GM12873 (cell line): ENCODE data around the gene DCDC2B.

Source experiments
- TF ChIP-seq, protein P1 (sequence below): IDR thresholded peaks from 2 replicates; pipeline ENCODE4 v1.5.1; 2012; ENCODE audit warnings: low read depth, mild to moderate bottlenecking, moderate library complexity, low read length, control low read depth; ENCODE audit not compliant: insufficient read depth; ENCODE audit errors: missing control alignments

Gene DCDC2B

DNA sequence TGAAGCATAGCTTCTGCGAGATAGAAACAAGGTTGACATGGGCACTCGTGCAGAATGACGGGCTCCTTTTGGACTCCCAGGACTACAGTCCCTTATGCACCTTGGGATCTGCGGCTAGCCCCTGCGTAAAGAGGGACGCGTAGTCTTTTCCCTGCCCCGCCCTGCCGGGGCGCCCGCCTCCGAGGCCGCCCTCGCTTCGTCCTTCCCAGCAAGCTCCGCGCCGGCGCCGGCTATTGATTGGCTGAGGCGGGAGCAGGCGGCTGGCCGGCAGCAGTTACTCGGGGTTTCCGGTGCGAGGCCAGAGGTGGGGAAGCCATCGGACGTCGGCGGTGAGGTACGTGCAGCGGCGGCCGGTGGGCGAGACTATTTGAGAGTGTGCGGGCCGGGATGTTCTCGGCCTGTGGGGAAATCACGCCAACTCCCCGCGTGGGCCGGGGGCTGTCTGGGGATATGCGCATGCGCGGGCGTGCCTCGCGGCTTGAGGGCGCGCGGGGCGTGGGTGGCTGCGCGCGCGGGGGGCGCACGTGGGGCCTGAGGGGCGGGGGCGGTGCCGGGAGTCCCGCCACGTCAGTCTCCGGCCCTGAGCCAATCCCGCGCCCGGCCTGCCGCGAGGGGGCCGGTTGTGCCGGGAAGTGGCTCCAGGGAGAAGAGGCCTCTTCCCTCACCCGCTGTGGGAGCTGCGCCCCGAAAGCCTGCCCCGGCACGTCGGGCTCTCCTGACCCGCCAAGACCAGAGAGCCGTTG lies 29.3 kb upstream of the DCDC2B start, which contains the start of gene TXLNA:
Gene TXLNA (plus strand): TSS at position 233 of the 743 bp plus-strand sequence. CDS start 671 bp downstream, outside the sequence.
- TF ChIP-seq, protein P1, sequence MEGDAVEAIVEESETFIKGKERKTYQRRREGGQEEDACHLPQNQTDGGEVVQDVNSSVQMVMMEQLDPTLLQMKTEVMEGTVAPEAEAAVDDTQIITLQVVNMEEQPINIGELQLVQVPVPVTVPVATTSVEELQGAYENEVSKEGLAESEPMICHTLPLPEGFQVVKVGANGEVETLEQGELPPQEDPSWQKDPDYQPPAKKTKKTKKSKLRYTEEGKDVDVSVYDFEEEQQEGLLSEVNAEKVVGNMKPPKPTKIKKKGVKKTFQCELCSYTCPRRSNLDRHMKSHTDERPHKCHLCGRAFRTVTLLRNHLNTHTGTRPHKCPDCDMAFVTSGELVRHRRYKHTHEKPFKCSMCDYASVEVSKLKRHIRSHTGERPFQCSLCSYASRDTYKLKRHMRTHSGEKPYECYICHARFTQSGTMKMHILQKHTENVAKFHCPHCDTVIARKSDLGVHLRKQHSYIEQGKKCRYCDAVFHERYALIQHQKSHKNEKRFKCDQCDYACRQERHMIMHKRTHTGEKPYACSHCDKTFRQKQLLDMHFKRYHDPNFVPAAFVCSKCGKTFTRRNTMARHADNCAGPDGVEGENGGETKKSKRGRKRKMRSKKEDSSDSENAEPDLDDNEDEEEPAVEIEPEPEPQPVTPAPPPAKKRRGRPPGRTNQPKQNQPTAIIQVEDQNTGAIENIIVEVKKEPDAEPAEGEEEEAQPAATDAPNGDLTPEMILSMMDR: no peak

DNA sequence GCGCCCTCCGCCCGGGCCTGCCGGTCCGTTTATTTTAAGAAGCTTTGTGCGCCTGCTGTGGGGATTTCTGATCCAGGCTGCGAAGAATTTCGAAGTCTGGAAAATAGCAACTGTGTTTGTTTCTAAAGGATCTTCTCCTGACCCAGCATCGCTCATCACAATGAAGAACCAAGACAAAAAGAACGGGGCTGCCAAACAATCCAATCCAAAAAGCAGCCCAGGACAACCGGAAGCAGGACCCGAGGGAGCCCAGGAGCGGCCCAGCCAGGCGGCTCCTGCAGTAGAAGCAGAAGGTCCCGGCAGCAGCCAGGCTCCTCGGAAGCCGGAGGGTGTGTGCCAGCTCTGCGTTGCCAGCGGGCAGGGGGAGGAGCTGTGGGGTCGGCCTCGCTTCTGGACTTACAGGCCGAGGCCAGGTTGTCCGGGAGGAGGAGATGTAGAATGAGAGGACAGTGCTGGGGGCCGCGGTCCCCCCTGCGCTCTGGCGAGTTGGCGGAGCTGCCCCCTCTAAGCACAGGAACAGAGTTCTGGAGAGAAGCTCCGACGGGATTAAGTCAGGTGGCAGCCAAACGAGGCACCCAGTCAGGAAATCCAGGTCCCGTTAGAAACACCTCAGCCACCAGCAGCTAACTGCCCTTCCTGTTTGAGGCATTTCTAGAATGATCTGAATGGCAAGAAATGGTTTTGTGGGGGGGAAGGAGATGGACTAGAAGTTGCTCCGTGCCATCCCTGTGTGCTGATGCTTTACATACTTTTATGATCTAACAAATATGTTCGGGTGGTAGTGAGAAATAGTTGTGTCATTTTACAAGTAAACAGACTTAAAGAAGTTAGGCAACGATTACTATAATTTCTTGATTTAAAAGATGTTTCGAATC lies 28.5 kb upstream of the DCDC2B start:
- TF ChIP-seq, protein P1: no peak

DNA sequence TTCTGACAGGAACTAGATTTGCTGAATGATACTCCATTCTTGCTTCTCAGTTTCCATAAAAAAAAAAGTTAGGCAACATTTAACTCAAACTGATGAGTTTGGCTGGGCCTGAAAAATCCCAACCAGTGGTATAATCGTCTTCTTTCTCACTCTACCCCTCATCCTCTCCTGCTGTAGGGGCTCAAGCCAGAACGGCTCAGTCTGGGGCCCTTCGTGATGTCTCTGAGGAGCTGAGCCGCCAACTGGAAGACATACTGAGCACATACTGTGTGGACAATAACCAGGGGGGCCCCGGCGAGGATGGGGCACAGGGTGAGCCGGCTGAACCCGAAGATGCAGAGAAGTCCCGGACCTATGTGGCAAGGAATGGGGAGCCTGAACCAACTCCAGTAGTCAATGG lies 27.8 kb upstream of the DCDC2B start:
- TF ChIP-seq, protein P1: no peak

DNA sequence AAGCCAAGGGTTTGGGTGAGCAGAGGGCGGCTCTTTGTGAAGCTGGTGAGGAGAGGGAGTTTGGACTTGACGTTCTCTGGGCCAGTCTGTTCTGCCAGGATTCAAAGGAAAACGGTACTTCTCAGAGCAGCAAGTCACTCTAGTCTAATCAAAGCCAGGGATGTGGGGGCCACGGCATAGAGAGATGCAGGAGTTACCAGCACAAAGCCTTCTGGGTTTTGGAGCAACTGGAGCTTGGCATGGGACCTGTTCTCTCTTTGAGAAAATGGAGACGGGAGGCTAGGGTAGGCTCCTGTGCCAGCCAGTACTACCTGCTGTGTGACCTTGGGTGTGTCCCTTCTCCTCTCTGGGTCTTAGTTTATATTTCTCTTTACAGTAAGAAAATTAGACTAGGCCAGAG lies 27.3 kb upstream of the DCDC2B start:
- TF ChIP-seq, protein P1: no peak

DNA sequence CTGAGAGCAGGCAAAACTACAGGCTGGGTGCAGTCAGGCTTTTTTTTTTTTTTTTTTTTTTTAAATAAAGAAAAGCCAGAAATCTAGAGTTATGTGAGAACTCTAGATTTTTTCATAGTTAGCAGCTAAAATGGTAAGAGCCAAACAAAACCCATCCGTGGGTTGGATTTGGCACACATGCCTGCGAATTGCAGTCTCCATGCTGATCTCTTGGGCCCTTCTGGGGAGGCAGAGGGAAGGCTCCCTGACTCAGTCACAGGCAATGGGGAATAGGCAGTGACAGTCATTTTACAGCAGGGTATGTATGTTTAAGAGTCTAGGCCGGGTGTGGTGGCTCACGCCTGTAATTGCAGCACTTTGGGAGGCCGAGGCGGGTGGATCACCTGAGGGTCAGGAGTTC lies 26.8 kb upstream of the DCDC2B start:
- TF ChIP-seq, protein P1: no peak

DNA sequence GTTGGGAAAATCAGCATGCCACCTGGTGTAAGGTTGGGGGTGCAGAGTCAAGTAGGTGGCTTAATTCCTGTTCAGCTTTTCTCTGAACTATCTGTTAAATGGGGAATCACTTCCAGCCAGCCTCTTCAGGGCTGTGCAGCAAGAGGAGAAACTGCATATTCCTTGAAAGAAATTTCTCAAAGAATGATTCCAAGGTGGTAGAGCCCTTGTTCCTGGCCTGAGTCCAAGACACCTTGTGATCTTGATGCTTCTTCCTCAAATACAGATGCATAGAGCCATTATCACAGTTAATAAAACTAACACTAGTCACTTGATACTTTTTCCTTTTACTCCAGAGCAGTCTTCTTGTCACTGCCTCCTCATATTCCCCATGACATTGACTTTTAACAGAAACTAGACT lies 24.2 kb upstream of the DCDC2B start:
- TF ChIP-seq, protein P1: no peak

DNA sequence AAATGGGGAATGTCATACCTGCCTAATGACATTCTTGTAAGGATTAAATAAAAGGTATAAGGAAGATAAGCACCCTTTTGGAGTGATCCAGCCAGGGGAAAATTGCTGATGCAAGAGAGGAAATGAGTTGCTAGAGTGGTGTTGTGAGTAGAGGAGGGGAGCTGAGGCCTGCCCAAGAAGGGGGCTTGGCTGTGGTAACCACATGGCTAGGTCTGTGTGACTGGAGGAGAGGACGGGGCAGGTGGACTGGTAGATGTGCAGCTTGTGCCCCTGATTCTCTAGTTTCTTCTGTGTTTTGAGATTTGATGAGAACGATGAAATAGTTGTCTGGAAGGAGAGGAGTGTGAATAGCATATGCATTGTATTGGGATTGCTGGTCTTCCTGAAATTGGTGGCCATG lies 22.8 kb upstream of the DCDC2B start:
- TF ChIP-seq, protein P1: no peak
